COLO668 (cell line): Measurements from ENCODE around the gene DISC1.
A peak's percentile ranks its signal among the peaks of the same experiment; 100 is the strongest.

ENCODE experiments used
- DNase-seq: peaks from one replicate; lab custom pipeline; 2025; ENCODE audit not compliant: unreplicated experiment; lab: John Stamatoyannopoulos, UW

The DISC1 gene

GRCh38 chr1:231973830-231974229, 347.2 kb downstream of the DISC1 start:
- DNase-seq, result no peak

DNA sequence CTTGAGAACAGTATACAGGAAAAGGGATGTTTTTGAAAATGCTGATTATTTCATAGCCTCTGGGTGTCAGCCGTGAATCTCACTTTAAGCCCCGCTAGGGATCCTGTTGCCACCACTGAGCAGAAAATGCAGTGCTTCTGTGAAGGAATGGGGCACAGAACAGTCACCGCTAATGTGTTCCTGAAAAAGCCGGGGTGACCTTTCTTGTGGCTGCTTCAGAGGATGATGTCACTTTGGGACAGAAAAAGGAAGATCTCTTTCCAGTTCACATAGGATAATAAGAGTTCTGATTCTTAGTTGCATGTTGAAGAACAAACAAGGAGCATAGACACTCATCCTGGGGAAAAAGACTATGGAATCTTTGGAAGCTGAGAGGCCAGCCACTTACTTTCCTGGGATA, 349.6 kb downstream of the DISC1 start:
- DNase-seq, result no peak

GRCh38 chr1:231981675-231982074, 355.1 kb downstream of the DISC1 start:
- no peak for DNase-seq

DNA sequence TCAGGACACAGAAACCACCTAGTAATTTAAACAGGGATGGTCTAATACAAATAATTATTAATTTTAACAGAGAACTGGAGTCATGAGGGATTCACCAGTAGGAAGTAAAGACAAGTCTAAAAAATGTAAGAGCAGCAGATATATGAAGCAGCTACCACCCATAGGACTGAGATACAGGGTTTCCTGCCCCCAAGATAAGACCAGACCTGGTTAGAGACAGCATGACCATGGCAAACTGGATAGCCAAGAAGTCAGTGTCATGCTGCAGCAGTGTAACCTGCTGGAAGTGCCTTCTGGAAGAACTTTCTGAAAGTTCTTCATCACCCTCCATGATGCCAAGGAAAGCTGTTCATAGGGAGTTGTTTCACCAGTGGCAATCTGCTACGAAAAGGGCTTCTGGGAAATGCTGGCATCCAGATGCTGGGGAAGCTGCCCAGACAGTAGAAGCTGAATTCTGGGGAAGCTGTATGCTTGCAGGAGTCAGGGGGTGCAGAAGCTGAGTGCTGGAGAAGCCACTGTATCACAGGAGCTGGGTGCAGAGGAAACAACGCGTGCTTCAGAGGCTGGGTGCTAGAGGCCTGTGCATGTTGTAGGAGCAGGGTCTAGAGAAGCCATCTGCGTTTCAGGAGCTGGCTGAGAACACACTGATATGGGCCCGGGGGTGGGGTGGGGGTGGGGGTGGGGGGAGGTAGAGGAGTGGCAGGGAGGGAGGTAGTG, 356.4 kb downstream of the DISC1 start:
- no peak for DNase-seq

DNA sequence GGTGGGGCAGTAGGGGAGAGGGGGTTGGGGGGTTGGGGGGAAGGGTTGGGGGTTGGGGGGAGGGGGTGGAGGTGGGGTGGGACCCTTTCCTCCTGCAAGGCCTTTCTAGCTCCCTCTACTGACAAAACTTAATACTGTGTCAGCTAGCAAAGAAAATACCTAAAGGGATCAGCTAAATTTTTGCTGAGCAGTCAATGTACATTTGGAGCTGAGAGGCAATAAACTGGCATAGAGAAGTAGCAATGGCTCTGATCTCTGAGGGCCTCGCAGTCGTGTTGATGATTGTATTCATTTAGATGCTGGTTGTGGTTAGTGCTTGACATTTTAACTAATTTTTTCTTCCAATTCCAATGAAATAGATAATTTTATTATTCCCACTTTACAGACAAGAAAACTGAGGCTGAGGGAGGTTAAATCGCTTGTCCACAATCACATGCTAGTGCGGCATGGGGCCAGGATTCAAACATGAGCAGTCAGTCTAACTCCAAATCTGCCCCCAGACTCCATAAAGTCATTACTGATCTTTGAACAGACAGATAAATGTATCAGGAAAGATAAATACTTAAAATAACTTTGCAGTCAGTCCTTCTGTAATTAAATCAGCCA, 357.1 kb downstream of the DISC1 start:
- no peak for DNase-seq

GRCh38 chr1:231985296-231986023, 358.9 kb downstream of the DISC1 start:
- DNase-seq, result no peak

GRCh38 chr1:231986631-231987336, 360.2 kb downstream of the DISC1 start:
- DNase-seq, result no peak

DNA sequence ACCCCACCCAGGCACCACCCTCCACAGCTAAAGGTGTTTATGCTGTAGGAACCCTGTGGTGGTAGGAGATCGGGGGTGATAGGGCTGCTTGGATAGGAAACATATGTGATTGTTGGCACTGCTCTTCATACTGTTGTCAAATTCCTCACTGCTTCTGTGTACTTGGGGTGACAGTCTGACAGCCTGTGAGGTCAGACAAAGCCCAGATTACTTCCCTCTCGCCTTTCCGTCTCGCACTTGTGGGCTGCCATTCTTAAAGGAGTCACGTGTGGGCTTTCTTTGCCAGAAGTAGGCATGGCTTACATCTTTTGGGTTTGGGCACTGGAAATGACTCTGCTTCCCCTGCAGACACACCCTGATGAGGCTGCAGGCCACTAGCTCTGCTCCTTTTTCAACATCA, 363.8 kb downstream of the DISC1 start:
- no peak for DNase-seq

DNA sequence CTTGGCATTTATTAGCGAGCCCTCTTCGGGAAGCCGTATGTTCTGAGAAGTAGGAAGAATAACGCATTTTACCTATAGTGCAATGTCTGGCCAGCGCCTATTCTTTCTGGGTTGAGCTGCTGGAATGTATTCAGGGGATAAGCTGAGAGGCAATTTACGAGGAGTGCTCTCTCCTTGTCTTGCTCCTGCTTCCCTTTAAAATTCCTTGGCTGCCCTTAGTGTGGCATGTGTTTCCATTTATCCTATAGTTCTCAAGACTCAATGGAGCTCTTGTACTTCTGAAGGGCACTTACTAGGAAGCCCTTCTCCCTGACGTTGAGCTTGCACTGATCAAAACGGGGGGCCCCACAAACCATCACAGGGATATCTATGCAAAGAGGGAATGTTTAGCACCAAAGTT, 364.6 kb downstream of the DISC1 start:
- DNase-seq, result no peak

GRCh38 chr1:231993968-231994455, 367.4 kb downstream of the DISC1 start:
- DNase-seq, result no peak

DNA sequence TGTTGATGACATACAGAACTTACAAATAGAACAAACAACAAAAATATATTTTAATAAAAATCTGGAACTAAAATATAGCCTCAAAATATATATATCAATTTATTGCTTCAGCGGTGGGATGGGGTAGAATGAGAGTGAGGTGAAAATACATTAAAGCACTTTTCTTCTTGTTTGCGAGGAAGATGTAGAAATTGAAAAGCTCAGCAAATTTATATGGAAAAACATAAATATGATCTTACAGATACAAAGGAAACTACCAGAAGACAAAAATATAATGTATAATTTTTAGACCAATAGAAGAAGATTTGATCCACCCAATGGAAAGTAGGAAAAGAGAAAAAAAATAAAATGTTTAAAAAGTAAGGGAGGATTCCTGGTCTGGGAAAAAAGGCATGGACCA, 372.2 kb downstream of the DISC1 start:
- no peak for DNase-seq

DNA sequence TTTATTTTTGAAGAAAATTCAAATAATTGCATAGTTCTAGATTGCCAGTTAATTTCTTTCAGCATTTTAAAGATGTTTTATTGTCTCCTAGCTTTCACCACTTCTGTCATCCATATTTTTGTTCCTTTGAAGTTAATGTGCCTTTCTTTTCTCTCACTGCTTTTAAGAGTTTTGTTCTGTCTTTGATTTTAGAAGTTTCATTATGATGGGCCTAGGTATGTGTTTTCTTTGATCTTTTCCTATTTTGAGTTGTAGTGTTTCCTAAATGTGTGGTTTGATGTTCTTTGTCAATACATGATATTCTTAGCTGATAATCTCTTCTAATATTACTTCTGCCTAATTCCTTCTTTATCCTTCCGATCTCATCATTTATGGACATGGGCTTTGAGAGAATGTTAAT, 378.7 kb downstream of the DISC1 start:
- DNase-seq, result no peak

DNA sequence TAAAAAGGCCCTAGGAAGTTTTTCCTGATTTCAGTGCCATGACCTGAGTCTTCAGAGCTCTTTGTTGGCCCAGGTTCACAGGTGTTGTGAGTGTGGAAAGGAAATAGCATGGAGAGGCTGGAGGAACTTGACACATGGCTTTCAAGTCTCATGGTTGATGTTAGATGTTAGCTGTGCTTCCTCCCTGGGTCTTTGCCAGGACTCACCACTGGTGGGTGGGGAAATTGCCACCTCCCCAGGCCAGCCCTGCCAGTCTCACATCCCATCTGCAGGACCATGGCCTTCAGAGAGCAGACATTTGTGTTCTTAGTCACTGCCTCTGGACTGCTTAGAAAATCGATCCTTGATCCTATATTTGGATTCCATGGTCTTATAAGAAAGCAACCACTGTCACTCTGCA, 383.2 kb downstream of the DISC1 start:
- DNase-seq, result no peak

- DNase-seq, result no peak
Measured at GRCh38 chr1:232011961-232012360, 385.4 kb downstream of the DISC1 start.

DNA sequence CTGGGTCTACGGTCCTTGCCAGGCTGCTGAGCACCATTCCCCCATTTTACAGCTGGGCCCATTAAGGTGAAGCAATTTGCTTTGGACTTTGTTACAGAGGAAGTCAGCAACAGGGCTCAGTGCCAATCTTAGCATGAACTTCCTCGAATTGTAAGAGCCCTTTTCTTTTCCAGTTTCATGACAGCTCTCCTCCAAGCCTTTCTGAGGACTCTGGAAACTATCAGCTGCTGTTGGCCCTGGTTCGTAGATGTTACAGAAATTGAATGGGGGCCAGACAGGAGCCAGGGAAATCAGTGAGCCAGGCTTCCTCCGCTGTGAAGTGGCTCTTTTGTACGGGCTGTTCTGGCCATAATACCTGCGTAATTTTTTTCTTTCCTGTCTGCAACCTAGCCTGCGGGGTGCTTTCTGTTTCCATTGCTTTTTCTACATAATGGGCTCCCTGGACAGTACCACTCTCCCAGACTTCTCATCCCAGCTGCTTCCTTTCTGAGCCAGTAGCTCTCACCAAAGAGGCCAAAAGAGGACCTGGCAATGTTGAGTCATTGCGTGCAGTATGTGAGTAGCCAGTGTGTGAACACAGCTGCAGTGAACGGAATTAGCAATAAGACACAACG, 386.3 kb downstream of the DISC1 start:
- peak; percentile 17 for DNase-seq

- DNase-seq, result no peak
Measured at GRCh38 chr1:232014941-232015340, 388.4 kb downstream of the DISC1 start.

GRCh38 chr1:232016616-232017015, 390.0 kb downstream of the DISC1 start:
- no peak for DNase-seq

GRCh38 chr1:232017057-232017456, 390.5 kb downstream of the DISC1 start:
- DNase-seq, result no peak

GRCh38 chr1:232017759-232018158, 391.2 kb downstream of the DISC1 start:
- no peak for DNase-seq

- DNase-seq, result no peak
Measured at GRCh38 chr1:232018231-232019025, 391.8 kb downstream of the DISC1 start.
